HG03378 (cell line): Measurements from ENCODE around the gene ATF4.
A peak's percentile ranks its signal among the peaks of the same experiment; 100 is the strongest.

Experiments
- ATAC-seq: cut with Tn5 transposase; IDR thresholded peaks from one replicate; pipeline ENCODE4 v1.9.1; 2021; ENCODE audit warnings: mild to moderate bottlenecking, moderate library complexity; ENCODE audit not compliant: unreplicated experiment

Gene ATF4, protein sequence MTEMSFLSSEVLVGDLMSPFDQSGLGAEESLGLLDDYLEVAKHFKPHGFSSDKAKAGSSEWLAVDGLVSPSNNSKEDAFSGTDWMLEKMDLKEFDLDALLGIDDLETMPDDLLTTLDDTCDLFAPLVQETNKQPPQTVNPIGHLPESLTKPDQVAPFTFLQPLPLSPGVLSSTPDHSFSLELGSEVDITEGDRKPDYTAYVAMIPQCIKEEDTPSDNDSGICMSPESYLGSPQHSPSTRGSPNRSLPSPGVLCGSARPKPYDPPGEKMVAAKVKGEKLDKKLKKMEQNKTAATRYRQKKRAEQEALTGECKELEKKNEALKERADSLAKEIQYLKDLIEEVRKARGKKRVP

DNA sequence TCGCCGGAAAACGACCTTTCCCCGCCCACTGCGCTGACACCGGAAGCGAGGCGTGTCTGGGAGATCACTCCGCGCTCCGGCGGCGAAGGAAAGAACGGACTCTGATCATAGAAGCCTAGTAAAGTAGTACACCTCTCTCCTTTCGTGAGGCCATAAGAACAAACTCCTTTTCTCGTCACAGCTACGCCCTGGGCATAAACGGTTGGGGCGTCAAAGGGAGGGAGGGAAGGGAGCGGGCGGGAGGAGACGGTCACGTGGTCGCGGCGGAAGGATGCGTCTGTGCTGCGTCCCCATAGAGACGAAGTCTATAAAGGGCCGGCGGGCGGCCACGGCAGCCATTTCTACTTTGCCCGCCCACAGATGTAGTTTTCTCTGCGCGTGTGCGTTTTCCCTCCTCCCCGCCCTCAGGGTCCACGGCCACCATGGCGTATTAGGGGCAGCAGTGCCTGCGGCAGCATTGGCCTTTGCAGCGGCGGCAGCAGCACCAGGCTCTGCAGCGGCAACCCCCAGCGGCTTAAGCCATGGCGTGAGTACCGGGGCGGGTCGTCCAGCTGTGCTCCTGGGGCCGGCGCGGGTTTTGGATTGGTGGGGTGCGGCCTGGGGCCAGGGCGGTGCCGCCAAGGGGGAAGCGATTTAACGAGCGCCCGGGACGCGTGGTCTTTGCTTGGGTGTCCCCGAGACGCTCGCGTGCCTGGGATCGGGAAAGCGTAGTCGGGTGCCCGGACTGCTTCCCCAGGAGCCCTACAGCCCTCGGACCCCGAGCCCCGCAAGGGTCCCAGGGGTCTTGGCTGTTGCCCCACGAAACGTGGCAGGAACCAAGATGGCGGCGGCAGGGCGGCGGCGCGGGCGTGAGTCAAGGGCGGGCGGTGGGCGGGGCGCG, at the start of gene ATF4:
ATF4 (plus strand) TSS at position 337 of the 880 bp plus-strand sequence. CDS start 884 bp downstream, outside the sequence.
- peak; percentile 37 for ATAC-seq

DNA sequence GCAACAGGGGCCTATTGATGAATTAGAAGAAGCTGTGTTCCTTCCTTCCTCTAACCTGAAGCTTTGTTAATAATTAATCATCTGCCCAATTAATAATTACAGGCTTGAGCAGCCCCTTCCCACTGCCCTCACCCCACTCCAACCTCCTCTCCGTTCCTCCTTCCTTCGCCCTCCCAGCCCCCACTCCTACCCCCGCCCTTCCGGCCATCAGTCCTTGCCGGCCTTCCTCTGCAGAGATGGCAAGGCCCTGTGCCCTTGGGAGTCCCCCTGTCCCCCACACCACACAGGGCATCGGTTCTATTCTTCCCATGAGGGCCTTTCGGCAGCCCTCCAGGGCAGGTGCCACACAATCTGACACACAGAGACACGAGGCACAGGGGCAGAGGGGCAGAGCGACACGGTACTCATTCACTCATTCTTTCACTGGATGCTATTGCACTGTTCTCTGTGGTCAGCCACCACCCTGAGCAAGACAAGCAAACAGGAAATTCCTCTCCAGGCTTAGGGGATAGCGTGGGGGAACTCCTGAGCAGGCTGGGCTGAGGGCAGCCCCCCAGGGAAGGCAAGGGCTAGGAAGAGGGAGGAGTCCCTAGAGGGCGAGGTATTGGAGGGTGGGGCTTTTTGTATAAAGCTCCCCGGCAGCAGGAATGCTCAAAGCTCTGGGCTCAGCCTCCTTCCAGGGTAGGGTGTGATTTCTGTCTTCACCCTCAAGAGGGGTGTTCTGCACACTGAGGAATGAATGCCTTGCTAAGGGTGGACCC, 48.8 kb upstream of the ATF4 start:
- peak; percentile 47 for ATAC-seq

DNA sequence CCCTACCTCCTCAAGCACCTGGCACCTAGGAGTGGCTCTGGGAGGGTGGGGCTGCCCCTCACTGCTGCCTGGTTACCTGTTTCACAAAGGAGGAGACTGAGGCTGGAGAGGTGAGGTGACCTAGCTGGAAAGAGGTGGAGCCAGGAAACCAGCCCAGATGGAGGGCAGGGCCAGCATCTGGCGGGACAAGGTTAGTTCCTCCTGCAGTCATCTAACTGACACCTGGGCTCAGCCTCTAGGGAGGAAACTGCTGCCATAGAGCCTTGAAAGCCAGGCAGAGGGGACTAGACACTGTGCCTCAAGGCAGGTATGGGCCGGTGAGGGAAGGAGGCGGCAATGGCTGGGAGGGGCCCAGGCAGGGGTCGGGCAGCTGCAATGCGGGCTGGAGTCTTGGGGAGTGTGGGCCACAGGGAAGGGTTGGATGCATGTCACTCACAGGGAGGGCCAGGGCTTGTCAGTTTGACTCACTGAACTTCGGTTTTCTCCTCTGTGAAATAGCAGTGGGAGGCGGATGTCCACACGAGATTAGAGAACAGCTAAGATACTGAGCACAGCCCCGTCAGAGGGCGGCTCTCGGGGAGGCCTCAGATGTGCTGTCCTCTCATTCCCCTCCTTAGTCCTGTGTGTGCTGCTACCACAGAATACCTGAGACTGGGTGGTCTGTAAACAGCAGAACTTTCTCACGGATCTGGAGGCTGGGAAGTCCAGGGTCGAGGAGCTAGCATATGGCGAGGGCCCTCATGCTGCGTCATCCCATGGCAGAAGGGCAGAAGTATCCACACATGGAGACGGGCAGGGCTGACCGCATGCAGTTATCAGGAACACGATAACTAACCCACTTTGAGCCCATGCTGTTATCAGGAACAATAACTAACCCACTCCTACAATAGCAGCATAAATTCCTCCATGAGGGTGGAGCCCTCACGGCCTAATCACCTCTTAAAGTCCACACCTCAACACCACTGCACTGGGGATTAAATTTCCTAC, 47.5 kb upstream of the ATF4 start:
- no peak for ATAC-seq

DNA sequence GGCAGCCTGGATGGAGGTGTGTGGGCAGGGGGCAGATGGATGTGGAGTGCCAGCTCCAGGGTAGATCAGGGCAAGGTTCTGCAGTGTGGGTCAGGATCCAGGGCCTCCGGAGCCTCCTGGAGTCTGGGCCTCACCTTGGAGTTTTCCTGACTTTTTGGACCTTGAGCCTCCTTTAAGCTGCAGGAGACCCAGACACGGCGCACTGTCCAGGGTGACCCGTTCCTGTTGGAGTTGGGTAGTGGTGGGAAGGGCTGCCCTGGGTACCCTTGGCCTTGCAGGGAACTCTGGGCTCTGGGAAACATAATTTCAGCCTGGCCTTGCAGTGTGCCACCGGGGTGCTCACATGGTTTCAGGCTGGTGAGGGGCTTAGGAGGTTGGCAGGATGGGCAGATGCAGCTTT, 46.5 kb upstream of the ATF4 start:
- no peak for ATAC-seq

DNA sequence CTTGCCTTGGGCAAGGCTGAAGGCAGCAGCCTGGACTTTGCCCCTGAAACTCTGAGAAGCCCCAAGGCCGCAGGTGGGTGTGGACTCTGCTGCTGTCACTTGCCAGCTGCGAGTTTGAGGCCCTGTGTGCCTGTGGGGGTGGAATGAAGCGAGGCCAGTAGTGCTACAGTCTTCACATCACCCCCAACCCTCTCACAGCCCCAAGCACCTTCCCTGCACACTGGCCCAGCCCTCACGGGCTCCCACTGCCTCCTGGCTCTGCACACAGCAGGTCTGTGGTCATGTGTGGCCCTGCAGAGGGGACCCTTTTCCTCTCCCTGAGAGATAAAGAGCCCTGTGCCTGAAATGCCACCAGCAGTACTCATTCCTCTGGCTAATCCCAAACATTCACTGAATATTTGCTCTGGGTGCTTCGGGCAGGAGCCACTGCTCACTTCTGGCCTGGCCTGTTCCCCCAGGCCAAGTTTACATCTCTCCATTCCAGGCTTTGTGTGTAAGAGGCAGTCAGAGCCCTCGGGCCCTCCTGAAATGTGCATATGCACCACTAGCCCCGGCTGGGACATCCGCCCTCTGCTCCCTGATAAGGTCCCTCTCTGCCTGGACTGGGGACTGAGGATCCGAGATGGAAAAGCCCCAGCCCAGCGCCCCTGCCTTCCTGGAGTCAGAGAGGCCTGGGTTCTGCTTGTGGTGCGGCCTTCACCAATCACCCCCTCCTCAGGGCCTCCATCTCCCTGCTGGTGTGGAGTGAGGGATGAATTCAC, 45.8 kb upstream of the ATF4 start:
- no peak for ATAC-seq

DNA sequence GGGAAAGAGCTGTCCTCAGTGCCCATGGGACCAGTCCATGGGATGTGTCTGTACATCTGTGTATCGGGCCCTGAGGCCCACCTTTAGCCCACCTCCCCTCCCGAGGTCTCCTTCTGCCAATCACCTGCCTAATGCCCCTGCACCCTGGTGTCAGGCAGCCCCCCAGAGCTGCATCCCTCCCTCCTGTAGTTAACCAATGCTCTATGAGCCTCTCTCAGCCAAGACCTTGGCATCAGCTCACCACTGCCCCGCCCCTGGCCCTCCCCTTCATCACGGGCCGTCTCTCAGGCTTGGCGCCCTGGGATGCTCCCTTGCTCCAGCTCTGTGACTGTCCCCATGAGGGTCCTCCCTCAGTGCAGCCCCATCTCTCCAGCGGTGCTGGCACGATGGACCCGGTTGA, 45.0 kb upstream of the ATF4 start:
- ATAC-seq: no peak

DNA sequence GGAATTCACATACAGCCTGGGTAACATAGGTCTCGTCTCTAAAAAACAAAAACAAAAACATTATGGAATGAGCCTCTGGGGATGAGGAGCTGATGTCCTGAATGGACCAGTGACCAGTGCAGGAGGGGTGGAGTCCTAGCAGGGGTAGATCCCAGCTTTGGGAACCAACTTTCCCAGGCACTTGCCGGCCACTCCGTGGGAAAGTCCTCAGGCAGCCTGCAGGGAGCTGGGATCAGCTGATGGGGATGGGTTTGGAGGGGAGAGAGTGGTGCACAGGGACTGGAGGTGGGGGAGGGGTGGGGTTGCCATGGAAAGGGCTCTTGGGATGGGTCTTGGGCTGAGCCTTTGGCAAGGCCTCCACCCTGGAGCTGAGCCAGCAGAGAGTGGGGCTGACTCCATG, 44.5 kb upstream of the ATF4 start:
- no peak for ATAC-seq

DNA sequence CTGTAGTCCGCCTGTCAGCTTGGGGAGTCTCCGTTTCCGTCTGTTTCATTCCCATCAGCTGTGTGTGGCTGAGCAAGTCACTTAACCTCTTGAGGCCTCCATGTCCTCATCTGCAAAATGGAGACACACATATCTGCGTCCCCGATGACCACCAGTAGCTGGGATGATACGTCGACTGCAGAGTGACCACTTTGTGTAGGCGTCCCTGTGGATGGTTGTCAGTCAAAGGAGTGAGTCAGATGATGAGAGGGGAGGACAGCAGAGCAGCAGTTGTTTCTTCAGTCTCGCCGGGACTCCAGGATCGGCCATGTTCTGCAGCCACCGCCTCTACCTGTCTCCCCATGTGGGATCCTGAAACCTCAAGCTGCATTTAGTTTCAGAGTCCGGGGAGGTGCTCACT, 43.7 kb upstream of the ATF4 start:
- no peak for ATAC-seq

- no peak for ATAC-seq
Measured at GRCh38 chr22:39477542-39477941, 42.8 kb upstream of the ATF4 start.

DNA sequence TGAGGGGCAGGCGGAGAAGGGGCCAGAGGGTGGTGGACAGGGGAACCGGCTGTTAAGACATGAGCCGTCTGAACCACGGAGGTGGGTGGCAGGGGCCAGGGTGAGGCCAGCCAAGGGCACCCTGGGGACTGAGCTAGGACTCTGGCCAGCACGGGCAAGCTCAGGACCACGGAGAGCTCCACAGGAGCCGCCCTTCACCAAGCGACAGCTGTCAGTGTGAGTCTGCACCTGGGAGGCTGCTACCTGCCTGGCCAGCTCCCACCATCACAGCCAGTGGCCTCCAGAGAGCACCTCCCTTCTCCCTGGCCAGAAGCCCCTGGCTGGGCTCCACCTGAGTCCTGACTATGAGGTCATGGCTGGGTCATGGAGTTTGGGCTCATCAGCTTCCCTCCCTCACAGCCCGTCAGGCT, 41.9 kb upstream of the ATF4 start:
- no peak for ATAC-seq

DNA sequence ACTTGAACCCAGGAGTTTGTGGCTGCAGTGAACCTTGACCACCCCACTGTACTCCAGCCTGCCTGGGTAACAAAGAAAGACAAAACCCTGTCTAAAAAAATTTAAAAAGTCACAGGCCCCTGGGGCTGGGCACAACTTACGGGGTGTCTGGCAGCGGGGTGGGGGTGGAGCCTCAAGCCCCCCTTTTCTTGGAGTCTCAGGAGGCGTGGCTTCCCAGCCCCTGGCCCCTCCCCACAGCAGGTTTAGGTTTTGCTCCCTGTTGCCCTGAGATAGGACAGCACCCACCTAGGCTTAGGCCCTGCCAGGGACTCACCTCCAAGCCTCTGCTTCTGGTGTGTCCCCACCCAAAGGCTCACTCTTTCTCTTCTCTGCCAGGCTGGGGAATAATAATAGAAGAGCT, 41.1 kb upstream of the ATF4 start:
- ATAC-seq: no peak

DNA sequence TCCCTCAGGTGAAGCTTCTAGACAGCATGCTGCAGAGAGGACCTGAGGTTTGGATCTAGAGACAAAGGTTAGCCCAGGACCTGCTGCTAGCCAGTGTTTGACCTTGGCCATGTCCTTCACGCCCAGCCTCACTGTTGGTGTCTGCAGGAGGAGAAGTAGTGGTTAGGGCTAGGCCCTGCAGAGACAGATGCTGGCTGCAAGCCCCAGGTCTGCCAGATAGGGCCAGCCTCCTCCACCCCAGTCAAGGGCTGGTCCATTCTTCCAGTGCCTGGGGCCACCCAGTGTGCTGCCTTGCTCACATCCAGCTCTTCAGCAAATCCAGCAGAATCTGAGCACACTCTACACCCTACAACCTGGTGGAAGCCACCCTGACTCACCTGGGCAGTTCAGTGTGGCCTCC, 39.8 kb upstream of the ATF4 start:
- no peak for ATAC-seq

DNA sequence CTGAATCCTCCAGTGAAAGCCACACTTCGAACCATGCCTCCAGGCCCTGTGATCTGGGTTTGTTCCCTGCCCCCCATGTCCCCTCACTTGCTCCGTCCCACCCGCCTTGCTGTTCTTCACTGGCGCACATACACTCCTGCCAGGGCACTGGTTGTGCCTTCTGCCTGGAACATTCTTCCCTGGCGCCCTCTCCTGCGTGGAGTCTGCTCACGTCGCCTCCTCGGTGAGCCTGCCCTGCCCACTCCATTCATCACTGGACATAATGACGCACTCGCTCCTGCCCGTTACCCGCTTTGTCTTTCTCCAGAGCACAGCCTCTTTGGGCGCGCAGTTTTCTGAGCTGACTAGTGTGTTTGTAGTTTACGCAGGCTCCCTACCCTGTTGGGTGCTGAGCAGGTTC, 39.3 kb upstream of the ATF4 start:
- ATAC-seq: no peak

DNA sequence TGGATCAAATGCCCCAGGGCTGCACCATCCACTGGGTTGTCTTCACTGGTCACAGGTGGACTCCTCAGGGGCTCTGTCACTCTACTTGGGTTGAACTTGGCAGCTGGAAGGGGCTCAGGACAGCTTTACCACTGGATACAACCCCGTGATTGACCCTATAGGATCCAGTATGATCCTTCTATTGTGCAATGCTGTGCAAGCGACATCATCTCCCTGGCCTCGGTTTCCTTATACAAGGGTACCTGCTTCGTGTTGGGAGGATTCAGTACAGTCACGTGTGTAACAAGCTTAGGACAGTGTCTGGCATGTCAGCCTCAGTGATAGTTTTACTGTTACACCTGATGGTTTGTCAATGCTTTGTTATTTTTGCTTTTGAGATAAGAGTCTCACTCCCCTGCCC, 38.8 kb upstream of the ATF4 start:
- ATAC-seq: no peak

GRCh38 chr22:39482768-39483167, 37.6 kb upstream of the ATF4 start:
- ATAC-seq: no peak

DNA sequence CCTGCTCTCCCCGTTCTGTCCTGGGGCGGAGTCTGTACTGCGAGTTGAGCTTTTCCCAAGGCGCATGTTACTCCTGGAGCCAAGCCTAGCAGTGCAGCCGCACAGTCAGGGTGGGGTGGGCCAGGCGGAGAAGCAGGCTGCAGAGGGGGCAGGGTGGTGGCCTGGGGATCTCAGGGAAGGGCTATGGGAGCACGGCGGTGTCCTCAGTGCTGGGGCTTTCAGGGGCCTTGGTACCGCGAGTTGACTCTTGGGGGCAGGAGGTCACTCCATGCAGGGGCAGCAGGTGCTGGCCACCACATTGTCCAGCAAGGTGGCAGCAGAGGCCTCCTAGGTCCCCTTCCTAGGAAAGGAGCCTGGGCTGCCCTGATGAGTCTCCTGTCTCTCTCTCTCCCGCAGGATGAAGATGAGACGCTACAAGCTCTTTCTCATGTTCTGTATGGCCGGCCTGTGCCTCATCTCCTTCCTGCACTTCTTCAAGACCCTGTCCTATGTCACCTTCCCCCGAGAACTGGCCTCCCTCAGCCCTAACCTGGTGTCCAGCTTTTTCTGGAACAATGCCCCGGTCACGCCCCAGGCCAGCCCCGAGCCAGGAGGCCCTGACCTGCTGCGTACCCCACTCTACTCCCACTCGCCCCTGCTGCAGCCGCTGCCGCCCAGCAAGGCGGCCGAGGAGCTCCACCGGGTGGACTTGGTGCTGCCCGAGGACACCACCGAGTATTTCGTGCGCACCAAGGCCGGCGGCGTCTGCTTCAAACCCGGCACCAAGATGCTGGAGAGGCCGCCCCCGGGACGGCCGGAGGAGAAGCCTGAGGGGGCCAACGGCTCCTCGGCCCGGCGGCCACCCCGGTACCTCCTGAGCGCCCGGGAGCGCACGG, 33.2 kb upstream of the ATF4 start:
- no peak for ATAC-seq

GRCh38 chr22:39487826-39488520, 32.4 kb upstream of the ATF4 start:
- no peak for ATAC-seq

- no peak for ATAC-seq
Measured at GRCh38 chr22:39488563-39489083, 31.7 kb upstream of the ATF4 start.
